Gastrocnemius medialis (tissue), 4 donors: Measurements from ENCODE around the gene CTCFL.

Source experiments
- POLR2A ChIP-seq, 2 donors: fragments of 450-650 bp; IDR thresholded peaks; one replicate each; pipeline ENCODE4 v1.6.1; 2017; ENCODE audit warnings: antibody characterized with exemption in 2 of 2, mild to moderate bottlenecking in 2 of 2, moderate library complexity in 2 of 2
- TF ChIP-seq, protein P1 (sequence below), 5 experiments: fragments of 450-650 bp in 3 of 5; fragments of 200-600 bp in 2 of 5; sonication (generic) in 2 of 5; IDR thresholded peaks in 4 of 5; conservative IDR thresholded peaks in 1 of 5; 1 replicate in 4 of 5; 2 replicates in 1 of 5; pipeline ENCODE4 v1.5.1; 2016 to 2019; ENCODE audit warnings: antibody characterized with exemption in 5 of 5, mild to moderate bottlenecking in 3 of 5, moderate library complexity in 3 of 5

- TF ChIP-seq, protein P1, sequence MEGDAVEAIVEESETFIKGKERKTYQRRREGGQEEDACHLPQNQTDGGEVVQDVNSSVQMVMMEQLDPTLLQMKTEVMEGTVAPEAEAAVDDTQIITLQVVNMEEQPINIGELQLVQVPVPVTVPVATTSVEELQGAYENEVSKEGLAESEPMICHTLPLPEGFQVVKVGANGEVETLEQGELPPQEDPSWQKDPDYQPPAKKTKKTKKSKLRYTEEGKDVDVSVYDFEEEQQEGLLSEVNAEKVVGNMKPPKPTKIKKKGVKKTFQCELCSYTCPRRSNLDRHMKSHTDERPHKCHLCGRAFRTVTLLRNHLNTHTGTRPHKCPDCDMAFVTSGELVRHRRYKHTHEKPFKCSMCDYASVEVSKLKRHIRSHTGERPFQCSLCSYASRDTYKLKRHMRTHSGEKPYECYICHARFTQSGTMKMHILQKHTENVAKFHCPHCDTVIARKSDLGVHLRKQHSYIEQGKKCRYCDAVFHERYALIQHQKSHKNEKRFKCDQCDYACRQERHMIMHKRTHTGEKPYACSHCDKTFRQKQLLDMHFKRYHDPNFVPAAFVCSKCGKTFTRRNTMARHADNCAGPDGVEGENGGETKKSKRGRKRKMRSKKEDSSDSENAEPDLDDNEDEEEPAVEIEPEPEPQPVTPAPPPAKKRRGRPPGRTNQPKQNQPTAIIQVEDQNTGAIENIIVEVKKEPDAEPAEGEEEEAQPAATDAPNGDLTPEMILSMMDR (IDR thresholded peaks at IDR 0.05 in 4 of 5, conservative IDR thresholded peaks at IDR 0.05 in 1 of 5): no peak
- TF ChIP-seq POLR2A (IDR thresholded peaks at IDR 0.05): no peak
Measured at GRCh38 chr20:57570920-57571319, 46.0 kb upstream of the CTCFL start.
